Activated naive CD8-positive, alpha-beta T cell treated with anti-CD3 and anti-CD28 coated beads, Interleukin-2, amount 50 U/mL, for 16 hours (primary cell): ENCODE measurements around the gene JAK1.
"Not testable (repeated sequence)": the region's sequence is repeated elsewhere in the genome, so short reads cannot be mapped to it uniquely, and the experiment has no call there.

ENCODE experiments used
- DNase-seq: peaks from one replicate; pipeline ENCODE4 v3.0.0-alpha.2; 2020; ENCODE audit warnings: low read depth, low spot score

Gene JAK1

DNA sequence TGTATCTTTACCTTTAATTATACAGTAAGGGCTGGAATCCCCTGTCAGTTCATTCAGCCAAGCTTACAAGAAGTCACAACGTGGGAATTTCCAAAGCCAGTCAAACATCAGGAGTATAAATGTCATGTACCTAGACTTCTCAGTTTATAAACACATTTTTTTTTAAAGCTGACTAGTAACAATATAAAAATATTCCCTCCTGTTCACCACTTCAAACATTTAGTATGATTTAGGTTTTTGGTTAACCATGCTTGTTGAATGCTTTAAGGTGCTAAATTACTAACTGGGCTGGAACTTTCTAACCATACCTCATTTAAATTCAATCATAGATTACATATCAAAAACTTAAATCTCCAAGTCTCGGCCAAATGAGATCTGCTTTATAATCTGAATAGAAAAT lies 44.0 kb downstream of the JAK1 start:
- DNase-seq, result no peak

DNA sequence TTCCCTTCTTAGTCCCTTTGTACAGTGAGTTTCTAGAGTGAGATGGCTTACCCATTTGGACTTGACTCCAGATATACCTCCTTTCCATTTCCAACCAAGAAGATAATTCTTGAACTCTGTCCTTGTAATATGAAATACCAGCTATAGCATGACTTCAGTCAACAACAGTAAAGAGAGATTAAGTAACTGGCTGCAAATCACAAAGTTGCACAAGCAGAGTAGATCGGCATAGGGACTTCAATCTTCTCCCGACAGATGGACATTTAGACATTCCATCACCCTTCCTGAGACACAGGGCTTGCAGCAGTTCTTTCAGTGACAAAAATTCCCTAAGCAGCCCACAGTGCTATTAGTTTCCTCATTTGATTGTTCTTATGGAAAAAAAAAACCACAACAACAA lies 44.6 kb downstream of the JAK1 start:
- DNase-seq, result no peak

GRCh38 chr1:64920941-64921589 lies 45.3 kb downstream of the JAK1 start:
- no peak for DNase-seq

DNA sequence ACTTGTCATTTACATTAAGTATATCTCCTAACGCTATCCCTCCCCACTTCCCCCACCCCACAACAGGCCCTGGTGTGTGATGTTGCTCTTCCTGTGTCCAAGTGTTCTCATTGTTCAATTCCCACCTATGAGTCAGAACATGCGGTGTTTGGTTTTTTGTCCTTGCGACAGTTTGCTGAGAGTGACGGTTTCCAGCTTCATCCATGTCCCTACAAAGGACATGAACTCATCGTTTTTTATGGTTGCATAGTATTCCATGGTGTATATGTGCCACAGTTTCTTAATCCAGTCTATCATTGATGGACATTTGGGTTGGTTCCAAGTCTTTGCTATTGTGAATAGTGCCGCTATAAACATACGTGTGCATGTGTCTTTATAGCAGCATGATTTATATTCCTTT lies 47.2 kb downstream of the JAK1 start:
- not testable (repeated sequence) for DNase-seq

DNA sequence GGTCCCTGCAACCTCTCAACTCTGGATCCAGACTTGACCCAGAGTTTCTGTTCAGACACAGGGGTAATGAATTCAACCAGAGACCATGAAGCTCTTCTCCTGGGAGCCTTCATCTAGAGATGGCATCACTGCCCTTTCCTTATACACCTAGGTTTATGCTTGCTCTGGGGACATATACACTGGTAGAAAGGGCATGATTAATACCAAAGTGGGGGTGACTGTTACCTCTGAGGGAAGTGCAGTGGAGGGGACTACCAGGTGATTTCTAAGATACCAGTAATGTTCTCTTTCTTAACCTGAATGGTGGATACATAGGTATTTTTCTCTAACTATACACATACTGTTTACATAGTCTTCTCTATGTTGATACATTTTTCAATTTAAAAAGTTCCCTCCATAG lies 48.4 kb downstream of the JAK1 start:
- no peak for DNase-seq

- no peak for DNase-seq
Observed at GRCh38 chr1:64917328-64917861, 49.0 kb downstream of the JAK1 start.

DNA sequence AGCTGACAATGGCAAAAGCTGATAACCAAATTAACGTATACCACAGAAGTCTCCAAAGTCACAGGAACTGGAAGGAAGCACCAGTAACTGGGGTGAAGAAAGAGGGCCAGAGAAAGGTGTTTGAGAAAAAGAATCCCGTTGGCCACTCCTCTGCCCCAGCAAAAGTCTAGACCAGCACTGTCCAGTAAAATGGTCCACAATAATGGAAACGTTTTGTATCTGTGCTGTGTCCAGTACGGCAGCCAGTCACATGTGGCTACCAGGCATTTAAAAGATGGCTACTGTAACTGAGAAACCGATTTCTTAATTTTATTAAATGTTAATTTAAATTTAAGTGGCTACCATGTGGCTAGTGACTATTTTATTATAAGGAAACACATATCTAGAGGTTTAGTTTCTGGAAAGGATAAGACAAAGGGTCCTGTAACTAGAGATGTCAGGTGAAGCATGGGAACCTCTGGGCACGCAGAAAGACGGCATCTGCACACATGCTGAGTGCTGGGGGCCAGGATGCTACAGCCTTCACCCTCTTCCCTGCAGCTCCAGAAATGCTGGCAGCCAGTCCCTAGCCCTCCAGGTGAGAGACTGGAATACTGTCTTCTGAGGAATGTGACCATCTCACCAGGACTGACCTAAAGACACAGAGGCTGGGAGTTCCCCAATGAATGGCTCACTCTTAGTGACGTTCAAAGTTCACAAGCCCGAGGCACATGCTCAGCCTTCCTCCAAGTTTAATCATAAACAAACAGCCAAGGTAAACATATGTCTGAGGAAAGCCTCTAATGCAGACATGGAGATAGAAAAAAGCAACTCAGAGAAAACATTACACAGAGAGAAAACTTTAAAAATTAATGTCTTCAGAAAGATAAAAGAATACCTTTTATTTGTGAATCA lies 50.7 kb downstream of the JAK1 start:
- DNase-seq, result no peak

GRCh38 chr1:64913361-64914015 lies 52.9 kb downstream of the JAK1 start:
- DNase-seq, result no peak

GRCh38 chr1:64912191-64912590 lies 54.2 kb downstream of the JAK1 start:
- no peak for DNase-seq

GRCh38 chr1:64911326-64911725 lies 55.0 kb downstream of the JAK1 start:
- no peak for DNase-seq

DNA sequence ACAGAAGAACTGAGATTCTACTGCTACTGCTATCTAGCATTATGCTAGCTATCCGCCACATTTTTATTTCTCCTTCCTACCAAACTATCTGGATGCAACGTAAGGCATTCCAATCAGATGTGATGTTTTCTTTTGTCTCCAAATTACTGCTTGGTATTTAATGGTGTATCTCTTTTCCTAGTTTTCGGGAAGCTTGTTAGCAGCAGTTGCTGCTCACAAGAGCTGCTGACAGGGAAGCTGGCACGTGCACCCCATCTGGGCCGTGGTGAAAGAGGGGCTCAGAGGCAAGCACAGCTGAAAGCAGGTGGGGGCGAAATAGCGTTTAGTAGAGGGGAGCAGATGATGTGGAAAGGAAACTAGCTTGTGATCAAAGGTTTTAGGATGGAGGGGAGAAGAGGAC lies 57.3 kb downstream of the JAK1 start:
- DNase-seq, result no peak

- DNase-seq, result no peak
Observed at GRCh38 chr1:64908575-64908974, 57.8 kb downstream of the JAK1 start.

GRCh38 chr1:64906447-64906846 lies 59.9 kb downstream of the JAK1 start:
- no peak for DNase-seq

DNA sequence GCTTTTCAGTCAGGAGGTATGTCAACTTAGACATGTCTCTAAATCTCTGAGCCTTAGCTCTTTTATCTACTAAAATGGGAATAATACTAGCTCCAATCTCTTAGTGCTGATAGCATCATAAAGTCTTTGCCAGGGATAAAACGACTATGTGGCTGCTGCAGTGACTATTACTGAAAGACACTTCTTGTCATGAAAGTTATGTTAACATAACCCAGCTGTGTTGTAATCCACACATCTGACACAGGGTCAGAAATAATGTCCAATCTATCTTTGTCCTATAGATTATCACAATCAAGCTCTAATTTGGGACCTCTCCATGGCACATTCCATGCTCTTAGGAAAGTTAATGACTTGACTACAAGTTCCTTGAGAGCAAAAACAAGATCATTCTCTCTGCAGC lies 62.8 kb downstream of the JAK1 start:
- no peak for DNase-seq

DNA sequence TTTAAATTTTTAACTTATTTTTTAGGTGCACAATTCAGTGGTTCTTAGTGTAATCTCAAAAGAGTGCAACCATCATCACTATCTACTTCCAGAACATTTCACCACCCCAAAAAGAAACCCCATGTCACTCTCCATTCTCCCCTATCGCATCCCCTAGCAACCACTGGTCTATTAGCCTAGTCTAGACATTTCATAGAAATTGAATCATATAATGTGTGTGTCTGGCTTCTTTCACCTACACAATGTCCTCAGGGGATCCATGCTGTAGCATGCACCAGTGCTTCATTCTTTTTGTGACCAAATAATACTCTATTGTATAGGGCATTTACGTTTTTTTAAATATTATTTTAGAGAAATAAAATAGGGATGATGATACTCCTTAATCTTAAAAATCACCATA lies 64.7 kb downstream of the JAK1 start:
- DNase-seq, result no peak

- DNase-seq, result no peak
Observed at GRCh38 chr1:64900916-64901315, 65.4 kb downstream of the JAK1 start.

- DNase-seq, result no peak
Observed at GRCh38 chr1:64898107-64898861, 68.1 kb downstream of the JAK1 start.

DNA sequence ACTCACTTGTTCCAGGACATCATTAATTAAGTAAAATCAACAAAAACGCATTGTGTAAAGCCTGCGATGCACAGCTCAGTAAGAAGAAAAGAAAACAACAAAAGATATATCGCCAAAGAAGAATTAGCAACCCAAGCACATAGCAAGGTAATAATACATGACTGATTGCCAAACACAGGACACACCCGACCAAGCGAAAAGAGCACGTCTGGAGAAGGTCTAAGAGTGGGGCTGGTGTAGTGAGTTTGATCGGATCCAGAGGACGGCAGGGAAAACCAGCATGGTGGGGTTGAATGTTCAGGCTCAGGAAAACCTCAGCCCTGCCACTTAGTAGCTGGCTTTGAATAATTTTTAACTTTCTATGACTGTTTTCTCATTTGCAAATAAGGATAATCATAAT lies 69.8 kb downstream of the JAK1 start:
- DNase-seq, result no peak

DNA sequence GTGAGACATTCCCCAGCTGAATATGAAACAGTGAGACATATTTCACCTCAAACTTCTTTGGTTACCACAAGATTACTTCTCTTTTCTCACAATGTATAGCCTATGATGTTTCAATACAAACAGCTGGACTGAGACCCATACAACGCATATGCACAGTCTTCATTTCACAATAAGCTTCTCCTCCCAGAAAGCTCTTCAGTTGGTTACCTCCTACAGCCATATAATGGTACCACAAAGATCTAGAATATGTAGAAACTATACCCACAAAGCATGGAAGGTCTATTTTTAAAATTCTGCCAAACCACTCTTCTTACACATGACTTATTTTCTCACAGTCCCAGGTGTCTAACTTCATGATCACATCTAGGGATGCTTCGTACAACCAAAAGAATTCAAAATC lies 70.8 kb downstream of the JAK1 start:
- no peak for DNase-seq

GRCh38 chr1:64894438-64895196 lies 71.7 kb downstream of the JAK1 start:
- DNase-seq, result no peak

- DNase-seq, result no peak
Observed at GRCh38 chr1:64893921-64894320, 72.4 kb downstream of the JAK1 start.
